Neural progenitor cell (in vitro differentiated cells): ENCODE data around the gene PLCG1.

Experiments used
- EZH2 ChIP-seq: fragments of 200-600 bp; sonication (generic); IDR thresholded peaks from 2 replicates; pipeline ENCODE4 v1.6.1; 2017; ENCODE audit warnings: antibody characterized with exemption, mild to moderate bottlenecking, moderate library complexity
- TF ChIP-seq, protein P1 (sequence below): fragments of 200-600 bp; sonication (generic); IDR thresholded peaks from 2 replicates; pipeline ENCODE4 v1.5.1; 2017; ENCODE audit warnings: antibody characterized with exemption, mild to moderate bottlenecking

DNA sequence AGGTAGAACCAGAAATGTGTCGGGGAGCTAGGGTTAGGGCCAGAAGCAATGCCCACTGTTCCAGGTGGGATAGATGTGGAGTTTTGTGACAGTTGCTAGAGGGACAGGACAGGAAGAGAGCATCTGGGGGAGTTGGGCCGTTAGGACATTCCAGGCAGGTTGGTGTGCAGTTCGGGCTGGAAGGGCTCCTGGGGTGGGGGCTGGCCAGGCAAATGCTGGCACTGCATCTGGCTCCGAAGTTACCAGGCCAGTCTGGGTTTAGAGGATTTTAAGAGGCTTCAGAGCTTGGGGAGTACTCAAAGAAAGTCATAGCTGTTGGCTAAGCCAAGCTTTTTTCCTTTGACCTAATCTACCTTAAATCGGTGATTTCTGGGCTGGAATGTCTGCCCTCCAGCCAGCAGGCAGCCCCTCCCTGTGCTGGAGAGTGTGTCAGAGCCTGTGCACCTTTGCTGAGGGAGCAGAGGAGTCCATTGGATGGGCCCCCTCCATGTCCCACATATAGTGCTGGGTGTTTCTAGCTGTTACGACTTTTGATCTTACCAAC lies 20.8 kb downstream of the PLCG1 start:
- no peak for TF ChIP-seq EZH2
- TF ChIP-seq, protein P1, sequence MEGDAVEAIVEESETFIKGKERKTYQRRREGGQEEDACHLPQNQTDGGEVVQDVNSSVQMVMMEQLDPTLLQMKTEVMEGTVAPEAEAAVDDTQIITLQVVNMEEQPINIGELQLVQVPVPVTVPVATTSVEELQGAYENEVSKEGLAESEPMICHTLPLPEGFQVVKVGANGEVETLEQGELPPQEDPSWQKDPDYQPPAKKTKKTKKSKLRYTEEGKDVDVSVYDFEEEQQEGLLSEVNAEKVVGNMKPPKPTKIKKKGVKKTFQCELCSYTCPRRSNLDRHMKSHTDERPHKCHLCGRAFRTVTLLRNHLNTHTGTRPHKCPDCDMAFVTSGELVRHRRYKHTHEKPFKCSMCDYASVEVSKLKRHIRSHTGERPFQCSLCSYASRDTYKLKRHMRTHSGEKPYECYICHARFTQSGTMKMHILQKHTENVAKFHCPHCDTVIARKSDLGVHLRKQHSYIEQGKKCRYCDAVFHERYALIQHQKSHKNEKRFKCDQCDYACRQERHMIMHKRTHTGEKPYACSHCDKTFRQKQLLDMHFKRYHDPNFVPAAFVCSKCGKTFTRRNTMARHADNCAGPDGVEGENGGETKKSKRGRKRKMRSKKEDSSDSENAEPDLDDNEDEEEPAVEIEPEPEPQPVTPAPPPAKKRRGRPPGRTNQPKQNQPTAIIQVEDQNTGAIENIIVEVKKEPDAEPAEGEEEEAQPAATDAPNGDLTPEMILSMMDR: no peak
